Activated effector memory CD4-positive, alpha-beta T cell treated with anti-CD3 and anti-CD28 coated beads, Interleukin-2, amount 50 U/mL, for 16 hours (primary cell): ENCODE measurements around the gene SSX2IP.
"Not testable (repeated sequence)": the region's sequence is repeated elsewhere in the genome, so short reads cannot be mapped to it uniquely, and the experiment has no call there.

ENCODE experiments used
- DNase-seq: peaks from one replicate; pipeline ENCODE4 v3.0.0-alpha.2; 2020

SSX2IP gene

GRCh38 chr1:84675106-84675505, 15.2 kb downstream of the SSX2IP start:
- no peak for DNase-seq

- no peak for DNase-seq
Measured at GRCh38 chr1:84674705-84675104, 15.6 kb downstream of the SSX2IP start.

DNA sequence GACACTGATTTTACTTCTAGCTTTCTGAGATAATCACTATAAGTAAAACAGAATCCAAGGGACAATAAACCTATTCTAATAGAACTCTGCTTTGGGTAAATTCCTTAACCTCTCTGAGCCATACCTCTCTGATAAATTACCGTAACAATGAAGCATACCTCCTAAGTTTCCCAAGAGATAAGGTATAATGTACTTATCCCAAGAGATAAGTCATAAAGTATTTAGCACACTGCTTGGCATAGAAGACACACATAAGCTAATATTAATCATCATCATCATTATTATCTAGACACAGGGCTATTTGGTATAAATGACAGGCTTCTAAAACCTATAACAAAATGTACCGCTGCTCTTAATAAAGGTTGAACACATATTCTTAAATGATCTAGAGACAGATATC, 16.2 kb downstream of the SSX2IP start:
- DNase-seq: no peak

- DNase-seq: no peak
Measured at GRCh38 chr1:84672080-84672854, 18.0 kb downstream of the SSX2IP start.

GRCh38 chr1:84669831-84670230, 20.4 kb downstream of the SSX2IP start:
- DNase-seq: no peak

DNA sequence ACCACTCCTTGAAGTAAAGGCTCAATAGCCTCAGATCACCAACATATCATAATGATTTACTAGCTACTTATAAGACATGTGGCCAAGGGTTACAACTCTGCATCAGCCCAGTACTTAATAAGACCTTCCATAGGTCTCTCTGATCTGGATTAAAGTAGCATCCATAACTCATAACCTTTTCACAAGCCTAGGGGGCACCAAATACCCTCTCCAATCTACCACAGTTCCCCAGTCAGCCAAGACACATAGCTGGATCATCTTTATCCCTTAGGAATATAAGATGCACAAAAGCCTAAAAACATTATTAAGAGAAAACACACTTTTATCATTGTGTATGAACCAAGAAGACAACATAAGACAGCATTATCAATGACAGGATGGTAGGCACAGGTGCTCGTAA, 22.1 kb downstream of the SSX2IP start:
- no peak for DNase-seq

DNA sequence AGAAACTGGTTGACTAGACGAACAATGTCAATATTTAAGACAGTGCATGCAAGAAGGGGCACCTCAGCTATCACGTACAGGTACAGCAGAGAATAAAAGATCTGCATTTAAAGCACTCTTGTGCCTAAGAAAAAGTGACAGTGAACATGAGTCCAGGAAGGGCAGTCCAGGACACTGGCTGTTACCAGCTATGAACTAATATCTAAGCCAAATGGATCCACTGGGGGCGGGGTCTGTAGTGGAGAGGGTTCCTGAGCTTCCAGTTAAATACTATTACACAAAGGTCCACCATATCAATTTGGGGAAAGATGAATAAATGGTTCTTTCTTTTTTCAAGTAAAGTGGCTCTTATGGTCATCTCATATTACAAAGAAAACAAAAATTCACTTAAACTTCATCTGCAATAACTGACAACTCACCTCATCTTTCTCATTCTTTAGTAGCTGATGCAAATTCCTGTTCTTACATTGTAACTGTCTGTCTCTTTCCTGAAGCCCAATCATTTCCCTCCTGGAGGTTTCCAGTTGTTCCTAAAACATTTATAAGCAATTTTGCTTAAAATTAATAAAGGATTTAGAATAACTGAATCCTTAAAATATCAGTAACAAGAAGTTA, 24.5 kb downstream of the SSX2IP start:
- no peak for DNase-seq

- DNase-seq: no peak
Measured at GRCh38 chr1:84653130-84653677, 37.1 kb downstream of the SSX2IP start.

DNA sequence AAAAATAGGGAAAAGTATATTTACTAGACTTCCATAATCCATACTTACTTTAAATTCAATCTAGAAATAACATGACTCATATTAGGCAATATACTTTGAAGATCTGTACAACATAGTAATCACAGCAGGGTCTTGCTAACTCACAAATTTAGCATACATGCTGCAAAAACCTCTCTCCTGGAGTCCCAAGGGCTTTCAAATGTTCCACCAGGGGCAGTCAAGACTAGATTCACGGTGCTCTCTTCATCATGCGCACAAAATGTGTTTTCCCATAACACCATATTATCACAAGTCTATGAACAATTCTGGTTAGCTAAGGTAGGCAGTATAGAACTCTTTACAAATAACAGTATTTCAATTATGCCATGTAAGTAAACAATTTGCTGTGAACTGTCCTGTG, 45.8 kb downstream of the SSX2IP start:
- no peak for DNase-seq

- DNase-seq: no peak
Measured at GRCh38 chr1:84643183-84643582, 47.1 kb downstream of the SSX2IP start.

DNA sequence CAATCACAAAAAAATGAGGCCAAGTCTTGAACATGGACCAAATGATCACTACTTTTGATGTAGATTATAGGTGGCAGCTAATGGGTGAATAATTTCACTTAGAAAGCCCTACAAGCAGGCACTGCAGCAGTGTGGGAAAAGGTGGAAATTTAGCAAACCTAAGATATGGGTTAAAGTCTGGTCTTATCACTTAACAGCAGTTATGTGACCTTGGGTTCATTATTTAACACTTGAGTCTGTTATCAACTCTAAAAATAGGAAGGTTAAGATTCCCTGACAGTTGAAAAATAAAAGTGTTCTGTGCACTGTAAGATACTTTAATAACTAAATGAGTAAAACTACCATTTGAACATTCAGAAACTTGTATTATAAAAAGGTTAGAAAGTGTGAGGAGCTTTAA, 47.5 kb downstream of the SSX2IP start:
- no peak for DNase-seq

- DNase-seq: not testable (repeated sequence)
Measured at GRCh38 chr1:84639731-84640130, 50.5 kb downstream of the SSX2IP start.

DNA sequence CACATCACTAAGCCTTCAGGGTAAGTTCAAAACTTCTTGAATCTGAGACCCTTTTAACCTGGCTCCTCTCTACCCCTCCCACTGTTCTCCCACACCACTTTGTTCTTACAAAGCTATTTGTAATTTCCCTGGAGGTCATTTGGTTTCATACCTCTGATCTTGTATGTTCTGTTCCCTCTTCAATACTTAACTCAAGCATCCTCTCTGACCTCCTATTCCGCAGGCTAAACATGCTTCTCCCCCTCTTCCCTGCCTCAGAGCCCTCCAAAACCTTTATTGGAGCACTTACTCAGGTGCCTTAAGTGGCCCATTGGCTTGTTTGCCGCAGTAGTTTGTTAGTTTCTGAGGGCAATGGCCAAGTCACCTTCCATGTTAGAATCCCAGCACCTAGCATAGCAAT, 54.8 kb downstream of the SSX2IP start:
- DNase-seq: no peak

DNA sequence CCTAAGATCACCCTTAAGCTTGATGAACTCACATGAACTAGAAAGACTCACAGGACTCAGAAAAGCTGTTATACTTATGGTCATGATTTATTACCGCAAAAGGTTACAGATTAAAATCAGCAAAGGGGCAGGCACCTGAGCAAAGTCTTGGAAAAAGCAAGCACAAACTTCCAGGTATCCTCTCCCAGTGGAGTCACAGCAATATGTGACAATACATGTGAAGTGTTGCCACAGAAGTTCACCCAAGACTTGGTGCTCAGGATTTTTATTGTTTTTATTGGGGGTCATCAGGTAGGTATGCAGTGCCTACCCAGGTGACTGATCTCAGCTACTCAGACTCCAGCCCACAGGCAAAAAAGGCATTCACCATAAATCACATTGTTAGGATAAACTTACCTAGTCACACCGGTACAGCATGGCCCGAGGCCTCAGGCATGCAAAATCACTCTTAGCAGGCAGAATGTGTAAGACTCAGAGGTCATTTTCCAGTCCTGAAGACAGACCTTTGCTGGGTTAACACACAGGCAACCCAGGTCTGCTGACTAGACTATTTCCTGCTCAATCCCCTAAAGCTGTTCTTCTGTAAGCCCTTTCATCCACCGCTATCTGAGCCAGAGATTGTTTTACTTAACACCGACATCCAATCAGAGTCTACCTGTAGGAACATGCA, 55.6 kb downstream of the SSX2IP start:
- no peak for DNase-seq

DNA sequence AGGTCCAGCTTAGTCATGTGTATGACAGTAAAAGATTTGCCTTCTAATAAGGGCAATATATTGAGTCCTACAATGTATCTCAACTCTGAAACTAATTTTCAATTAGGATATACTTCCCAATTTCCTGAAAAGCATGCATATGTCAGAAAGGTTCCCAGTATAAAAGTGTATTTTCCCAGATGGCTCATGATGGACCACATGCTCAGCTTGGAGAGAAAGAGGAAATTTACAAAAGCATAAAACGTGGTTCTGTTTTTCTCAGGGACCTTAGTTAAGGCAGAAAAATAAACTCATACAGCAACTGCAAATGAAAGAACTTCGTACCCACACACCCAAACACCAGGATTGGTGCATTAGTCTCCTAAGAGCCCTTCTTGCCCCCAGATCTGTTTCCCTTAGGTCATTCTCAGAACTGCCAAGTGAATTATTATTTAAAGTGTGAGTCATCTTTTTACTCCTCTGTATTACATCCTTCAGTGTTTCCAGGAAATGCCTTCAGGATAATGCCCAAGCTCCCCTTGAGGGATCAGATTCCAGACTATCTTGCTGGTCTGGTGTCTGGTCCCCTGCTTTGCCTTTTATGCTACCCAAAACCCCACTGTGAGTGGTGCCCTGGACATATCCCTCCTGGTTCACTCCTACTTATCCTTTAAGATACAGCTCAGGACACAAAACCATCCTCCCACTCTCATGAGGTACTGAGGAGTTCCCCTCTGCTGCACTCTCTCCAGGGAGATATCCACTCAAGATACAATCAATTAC, 57.4 kb downstream of the SSX2IP start:
- DNase-seq: no peak

DNA sequence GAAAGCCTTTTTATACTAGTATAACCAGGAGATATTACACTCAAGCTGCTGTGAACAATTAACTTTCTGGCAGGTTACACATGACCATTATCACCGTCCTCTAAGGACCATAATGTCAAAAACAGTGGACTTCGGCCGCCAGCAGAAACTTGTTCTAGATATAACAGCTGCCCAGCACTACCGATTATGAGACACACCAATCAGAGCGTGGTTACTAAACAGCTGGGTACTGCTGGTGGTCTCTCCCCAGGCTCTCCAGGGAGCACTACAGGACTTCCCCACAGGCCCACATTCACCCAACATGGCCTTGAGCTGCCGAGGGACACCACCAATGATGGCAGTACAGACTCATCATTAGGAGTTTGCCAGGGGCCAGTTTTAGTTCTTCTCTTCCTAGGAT, 58.1 kb downstream of the SSX2IP start:
- no peak for DNase-seq

GRCh38 chr1:84624876-84625275, 65.4 kb downstream of the SSX2IP start:
- DNase-seq: no peak

GRCh38 chr1:84621553-84621952, 68.7 kb downstream of the SSX2IP start:
- DNase-seq: no peak

GRCh38 chr1:84620720-84621313, 69.4 kb downstream of the SSX2IP start:
- peak; percentile 92 for DNase-seq

- peak; percentile 82 for DNase-seq
Measured at GRCh38 chr1:84619383-84620102, 70.7 kb downstream of the SSX2IP start.

DNA sequence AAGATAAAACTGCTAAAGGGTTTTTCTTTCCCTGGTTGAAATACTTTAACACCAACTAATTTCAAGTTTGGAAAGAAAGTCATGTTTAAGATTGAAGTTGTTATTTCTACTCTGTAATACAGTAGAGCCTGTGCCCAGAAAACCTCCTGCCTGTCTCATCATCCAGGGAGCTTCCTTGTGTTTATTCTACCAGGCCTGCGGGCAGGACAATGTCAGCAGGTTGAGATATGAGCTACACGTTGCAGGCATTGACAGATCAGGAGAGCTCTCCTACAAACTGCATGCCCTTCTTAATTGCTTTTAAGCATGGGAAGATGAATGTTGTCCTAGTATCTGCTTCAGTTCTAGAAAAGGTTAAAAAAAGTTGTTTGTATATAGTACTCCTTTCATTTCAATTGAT, 72.9 kb downstream of the SSX2IP start:
- no peak for DNase-seq

DNA sequence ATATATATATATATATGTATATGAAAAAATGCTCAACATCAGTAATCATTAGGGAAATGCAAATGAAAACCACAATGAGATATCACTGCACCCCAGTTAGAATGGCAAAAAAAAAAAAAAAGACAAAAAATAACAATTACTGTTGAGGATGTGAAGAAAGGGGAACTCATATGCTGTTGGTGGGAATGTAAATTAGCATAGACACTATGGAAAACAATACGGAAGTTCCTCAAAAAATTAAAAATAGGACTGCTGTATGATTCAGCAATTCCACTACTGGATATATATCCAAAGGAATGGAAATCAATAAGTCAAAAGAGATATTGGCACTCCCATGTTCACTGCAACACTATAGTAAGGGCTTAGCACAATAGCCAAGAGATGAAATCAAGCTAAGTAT, 74.5 kb downstream of the SSX2IP start:
- no peak for DNase-seq
